ENCODE results near the gene SUSD1. TPM values are rescaled to one million over a fixed set of nuclear protein-coding genes. Genes with fewer than 3 reads are reported as not detected.

Gene SUSD1
- polyA plus RNA-seq, 1 donor (not counting 4 experiments of a cell fraction or from before 2014, with no cell fraction given): 3.6 TPM

DNA sequence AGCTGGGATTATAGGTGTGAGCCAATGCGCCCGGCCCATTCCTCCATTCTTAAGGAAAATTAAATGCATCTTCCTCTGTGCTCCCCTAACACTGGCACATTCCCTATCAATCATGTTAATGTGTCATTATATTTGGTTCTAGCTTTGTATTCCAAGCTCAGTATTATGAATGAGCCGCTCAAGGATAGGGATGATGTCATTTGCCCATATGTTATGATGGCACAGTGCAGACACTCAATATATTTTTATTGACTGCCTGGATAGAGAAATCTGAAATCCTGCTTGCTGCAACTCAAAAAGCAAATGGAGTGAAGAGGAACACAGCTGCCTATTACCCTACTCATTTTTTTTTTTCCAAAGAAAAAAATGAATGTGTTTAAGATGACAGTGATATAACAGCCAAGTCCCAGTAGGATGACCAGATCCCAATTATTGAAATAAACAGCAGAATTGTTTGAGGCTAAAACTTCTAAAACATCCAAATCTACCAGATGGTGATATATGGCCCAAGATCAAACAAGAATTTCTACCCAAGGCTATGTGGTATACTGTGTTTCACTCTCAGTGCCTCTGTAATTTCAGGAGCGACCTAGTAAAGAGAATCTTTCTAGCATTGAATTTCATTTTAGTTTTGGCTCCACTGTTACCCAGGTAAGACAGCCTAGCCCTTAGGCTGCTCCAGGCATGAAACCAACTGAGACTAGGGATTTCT is 16.3 kb downstream of the SUSD1 start:
- no peak overlapping the region for H3K4me3 ChIP-seq (ENCODE audit: control insufficient read depth in 2 of 3, extremely low read depth in 1 of 3, insufficient read depth in 2 of 3, low read depth in 1 of 3, low read length in 3 of 3)
- H3K36me3 ChIP-seq (ENCODE audit: control insufficient read depth in 2 of 2, extremely low read depth in 1 of 2, insufficient read depth in 2 of 2, low read length in 2 of 2): no peaks in the 10 kb centered on the region
- no peaks in the 10 kb centered on the region for H3K79me2 ChIP-seq (ENCODE audit: control insufficient read depth, insufficient read depth, low read length)
- no peak overlapping the region for H3K27ac ChIP-seq (ENCODE audit: control insufficient read depth, insufficient read depth, low read length)
- H3K9me1 ChIP-seq (ENCODE audit: control insufficient read depth, extremely low read depth, insufficient read depth, low read length): no peaks in the 10 kb centered on the region
- no peaks in the 10 kb centered on the region for H3K4me1 ChIP-seq (ENCODE audit: control insufficient read depth, extremely low read depth, insufficient read depth, low read length)
- no peak overlapping the region for H2AFZ ChIP-seq (ENCODE audit: control insufficient read depth, low read length)
- no peak overlapping the region for H3K9ac ChIP-seq (ENCODE audit: control insufficient read depth, extremely low read depth, insufficient read depth, low read length)
- no peak overlapping the region for H3K4me2 ChIP-seq (ENCODE audit: control insufficient read depth, extremely low read depth, insufficient read depth, low read depth, low read length)
- no peak for FAIRE-seq
- TF ChIP-seq, protein P1, sequence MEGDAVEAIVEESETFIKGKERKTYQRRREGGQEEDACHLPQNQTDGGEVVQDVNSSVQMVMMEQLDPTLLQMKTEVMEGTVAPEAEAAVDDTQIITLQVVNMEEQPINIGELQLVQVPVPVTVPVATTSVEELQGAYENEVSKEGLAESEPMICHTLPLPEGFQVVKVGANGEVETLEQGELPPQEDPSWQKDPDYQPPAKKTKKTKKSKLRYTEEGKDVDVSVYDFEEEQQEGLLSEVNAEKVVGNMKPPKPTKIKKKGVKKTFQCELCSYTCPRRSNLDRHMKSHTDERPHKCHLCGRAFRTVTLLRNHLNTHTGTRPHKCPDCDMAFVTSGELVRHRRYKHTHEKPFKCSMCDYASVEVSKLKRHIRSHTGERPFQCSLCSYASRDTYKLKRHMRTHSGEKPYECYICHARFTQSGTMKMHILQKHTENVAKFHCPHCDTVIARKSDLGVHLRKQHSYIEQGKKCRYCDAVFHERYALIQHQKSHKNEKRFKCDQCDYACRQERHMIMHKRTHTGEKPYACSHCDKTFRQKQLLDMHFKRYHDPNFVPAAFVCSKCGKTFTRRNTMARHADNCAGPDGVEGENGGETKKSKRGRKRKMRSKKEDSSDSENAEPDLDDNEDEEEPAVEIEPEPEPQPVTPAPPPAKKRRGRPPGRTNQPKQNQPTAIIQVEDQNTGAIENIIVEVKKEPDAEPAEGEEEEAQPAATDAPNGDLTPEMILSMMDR (optimal IDR thresholded peaks at IDR 0.05 in 1 of 3, IDR thresholded peaks at IDR 0.05 in 1 of 3, conservative IDR thresholded peaks at IDR 0.05 in 1 of 3; ENCODE audit: extremely low read depth in 1 of 3, insufficient read depth in 2 of 3, low read length in 3 of 3): no peak
- no peak for TF ChIP-seq EZH2 (IDR thresholded peaks at IDR 0.05; ENCODE audit: low read length)
- H3K27me3 ChIP-seq (ENCODE audit: control insufficient read depth, extremely low read depth, insufficient read depth, low read length): no peaks in the 10 kb centered on the region
- dilution Hi-C loops (cut with MboI; ENCODE audit: extremely low pct_ligation_motif_present, low sequenced_read_pairs): no loop called here
- DNase-seq (ENCODE audit: low read depth, low spot score): no peak
- no peaks in the 10 kb centered on the region for H3K9me3 ChIP-seq (ENCODE audit: control insufficient read depth, low read depth, low read length)
- no peaks in the 10 kb centered on the region for H4K20me1 ChIP-seq (ENCODE audit: control insufficient read depth, extremely low read depth, insufficient read depth, low read length)

DNA sequence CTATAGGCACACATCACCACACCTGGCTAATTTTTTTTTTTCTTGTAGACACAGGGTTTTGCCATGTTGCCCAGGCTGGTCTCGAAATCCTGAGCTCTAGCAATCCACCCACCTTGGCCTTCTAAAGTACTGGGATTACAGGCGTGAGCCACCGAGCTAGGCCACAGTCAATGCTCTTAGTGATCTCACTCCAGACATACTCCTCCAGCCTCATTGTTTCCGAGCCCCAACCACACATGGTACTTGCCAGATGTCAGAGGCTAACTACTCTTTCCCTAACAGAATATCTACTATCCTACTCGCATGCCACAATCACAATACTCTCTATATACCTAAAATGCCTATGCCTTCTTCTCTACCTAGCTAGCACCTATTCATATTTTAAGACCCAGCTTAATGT is 17.1 kb downstream of the SUSD1 start:
- Histone ChIP-seq H3K36me3 (ENCODE audit: control insufficient read depth in 2 of 2, extremely low read depth in 1 of 2, insufficient read depth in 2 of 2, low read length in 2 of 2) (no peaks in the 10 kb centered on the region), H3K4me3 (ENCODE audit: control insufficient read depth in 2 of 3, extremely low read depth in 1 of 3, insufficient read depth in 2 of 3, low read depth in 1 of 3, low read length in 3 of 3) (no peak overlapping the region), H3K4me1 (ENCODE audit: control insufficient read depth, extremely low read depth, insufficient read depth, low read length) (no peaks in the 10 kb centered on the region), H3K27me3 (ENCODE audit: control insufficient read depth, extremely low read depth, insufficient read depth, low read length) (no peaks in the 10 kb centered on the region), H3K9ac (ENCODE audit: control insufficient read depth, extremely low read depth, insufficient read depth, low read length) (no peak overlapping the region), H3K4me2 (ENCODE audit: control insufficient read depth, extremely low read depth, insufficient read depth, low read depth, low read length) (no peak overlapping the region), H3K27ac (ENCODE audit: control insufficient read depth, insufficient read depth, low read length) (no peak overlapping the region), H2AFZ (ENCODE audit: control insufficient read depth, low read length) (no peak overlapping the region), H3K9me3 (ENCODE audit: control insufficient read depth, low read depth, low read length) (no peaks in the 10 kb centered on the region), H4K20me1 (ENCODE audit: control insufficient read depth, extremely low read depth, insufficient read depth, low read length) (no peaks in the 10 kb centered on the region), H3K79me2 (ENCODE audit: control insufficient read depth, insufficient read depth, low read length) (no peaks in the 10 kb centered on the region), H3K9me1 (ENCODE audit: control insufficient read depth, extremely low read depth, insufficient read depth, low read length) (no peaks in the 10 kb centered on the region)
- dilution Hi-C loops (cut with MboI; ENCODE audit: extremely low pct_ligation_motif_present, low sequenced_read_pairs): no loop called here
- no peak for FAIRE-seq
- TF ChIP-seq, protein P1 (optimal IDR thresholded peaks at IDR 0.05 in 1 of 3, IDR thresholded peaks at IDR 0.05 in 1 of 3, conservative IDR thresholded peaks at IDR 0.05 in 1 of 3; ENCODE audit: extremely low read depth in 1 of 3, insufficient read depth in 2 of 3, low read length in 3 of 3): no peak
- no peak for TF ChIP-seq EZH2 (IDR thresholded peaks at IDR 0.05; ENCODE audit: low read length)
- DNase-seq (ENCODE audit: low read depth, low spot score): no peak

All from keratinocyte (primary cell).